A673 (cell line): ENCODE measurements around the gene RNPEP. TPM values are rescaled to one million over a fixed set of nuclear protein-coding genes. Genes with fewer than 3 reads are reported as not detected.

ENCODE experiments used
- BruUV-seq: library from RNA; stranded (reverse); fragments of 400-500 nt; replicated peaks from 2 replicates; lab custom pipeline; 2021; lab: Mats Ljungman, UMichigan
- CTCF ChIA-PET: fragments of 300-600 bp; sonication (Branson Sonifier 250); formaldehyde crosslinking; loops from one replicate; lab custom pipeline; 2022; ENCODE audit warnings: antibody characterized with exemption; lab: Charles Lee
- POLR2A ChIA-PET: fragments of 300-600 bp; sonication (Branson Sonifier 250); formaldehyde crosslinking; loops from one replicate; lab custom pipeline; 2022; ENCODE audit warnings: antibody characterized with exemption; ENCODE audit not compliant: low non-redundant PET; lab: Charles Lee
- DNase-seq: peaks from one replicate; pipeline ENCODE4 v3.0.0-alpha.2; 2015; ENCODE audit warnings: low spot score
- H3K27ac ChIP-seq: fragments of 200-600 bp; sonication (generic); 2 replicates; pipeline ENCODE4 v1.5.1; 2016; ENCODE audit warnings: mixed run types, low read depth, mild to moderate bottlenecking, mixed read lengths, antibody characterized with exemption, low read length; ENCODE audit not compliant: poor library complexity, severe bottlenecking
- H3K27me3 ChIP-seq: fragments of 200-600 bp; sonication (generic); replicated peaks from 2 replicates; pipeline ENCODE4 v1.6.1; 2017; ENCODE audit warnings: mixed run types, low read depth, mild to moderate bottlenecking, mixed read lengths, antibody characterized with exemption, low read length; ENCODE audit not compliant: insufficient read depth, poor library complexity
- H3K36me3 ChIP-seq: fragments of 200-600 bp; sonication (generic); 2 replicates; pipeline ENCODE4 v1.6.1; 2016; ENCODE audit warnings: mixed run types, mild to moderate bottlenecking, mixed read lengths, antibody characterized with exemption, low read length; ENCODE audit not compliant: insufficient read depth, poor library complexity, severe bottlenecking
- H3K4me1 ChIP-seq: fragments of 200-600 bp; sonication (generic); 2 replicates; pipeline ENCODE4 v1.6.1; 2017; ENCODE audit warnings: mixed run types, mild to moderate bottlenecking, mixed read lengths, antibody characterized with exemption, low read length; ENCODE audit not compliant: insufficient read depth, poor library complexity, severe bottlenecking
- H3K4me3 ChIP-seq: fragments of 200-600 bp; sonication (generic); 2 replicates; pipeline ENCODE4 v1.5.1; 2016; ENCODE audit warnings: low read depth, mixed run types, mild to moderate bottlenecking, mixed read lengths, low read length; ENCODE audit not compliant: poor library complexity, severe bottlenecking
- H3K9me3 ChIP-seq: fragments of 200-600 bp; sonication (generic); 2 replicates; pipeline ENCODE4 v1.6.1; 2016; ENCODE audit warnings: mixed run types, low read depth, mild to moderate bottlenecking, mixed read lengths, antibody characterized with exemption, low read length; ENCODE audit not compliant: poor library complexity, severe bottlenecking
- CTCF ChIP-seq: fragments of 300-800, 200-600 bp; sonication (generic); conservative IDR thresholded peaks from 2 replicates; pipeline ENCODE4 v1.5.1; 2017; ENCODE audit warnings: low read depth, mild to moderate bottlenecking, antibody characterized with exemption, low read length, moderate library complexity, mixed read lengths
- EZH2 ChIP-seq: fragments of 200-600 bp; sonication (generic); IDR thresholded peaks from 2 replicates; pipeline ENCODE4 v1.6.1; 2017; ENCODE audit warnings: borderline replicate concordance, low read depth, mild to moderate bottlenecking, mixed read lengths, antibody characterized with exemption, low read length; ENCODE audit not compliant: poor library complexity, severe bottlenecking
- intact Hi-C: fragments of 100-400 bp; cut with micrococcal nuclease; formaldehyde crosslinking; loops from one replicate; pipeline ENCODE4 v1.10.0; 2022; ENCODE audit not compliant: unreplicated experiment
- total RNA-seq: library from RNA; stranded (reverse); gene quantifications from 2 replicates; pipeline ENCODE4 v1.2.3, GENCODE V29; 2021

RNPEP gene
- total RNA-seq, 1 experiment from 2014 or later: 59.3 TPM

- POLR2A ChIA-PET: no interaction called here
- no TSS peak for BruUV-seq
These were observed 54.3 kb downstream of the RNPEP start for GRCh38 chr1:202036595-202037387.

GRCh38 chr1:202037706-202038296 lies 55.4 kb downstream of the RNPEP start:
- ChIA-PET CTCF (no interaction called here), POLR2A (no interaction called here)
- H3K4me3 ChIP-seq: no peak overlapping the region
- no peaks in the 10 kb centered on the region for H3K9me3 ChIP-seq
- H3K36me3 ChIP-seq: no peaks in the 10 kb centered on the region
- DNase-seq: no peak
- H3K27me3 ChIP-seq: no peaks in the 10 kb centered on the region
- H3K4me1 ChIP-seq: peaks cover 10% of the 10 kb centered on the region
- no peak for TF ChIP-seq EZH2
- no peak for TF ChIP-seq CTCF
- H3K27ac ChIP-seq: no peak overlapping the region
- intact Hi-C loops: no loop called here
- no TSS peak for BruUV-seq

More at GRCh38 chr1:202036595-202037387, 54.3 kb downstream of the RNPEP start:
- Histone ChIP-seq H3K36me3 (no peaks in the 10 kb centered on the region), H3K9me3 (no peaks in the 10 kb centered on the region), H3K4me1 (peaks cover 10% of the 10 kb centered on the region), H3K27me3 (no peaks in the 10 kb centered on the region), H3K4me3 (no peak overlapping the region), H3K27ac (no peak overlapping the region)
- intact Hi-C loops: no loop called here
- DNase-seq: no peak
- CTCF ChIA-PET: no interaction called here
- TF ChIP-seq CTCF (no peak), EZH2 (no peak)

GRCh38 chr1:202038688-202039346 lies 56.4 kb downstream of the RNPEP start:
- POLR2A ChIA-PET: no interaction called here
- Histone ChIP-seq H3K4me3 (no peak overlapping the region), H3K36me3 (no peaks in the 10 kb centered on the region), H3K27me3 (no peaks in the 10 kb centered on the region), H3K9me3 (no peaks in the 10 kb centered on the region), H3K4me1 (peaks cover 10% of the 10 kb centered on the region), H3K27ac (no peak overlapping the region)
- no TSS peak for BruUV-seq
- no peak for DNase-seq
- TF ChIP-seq EZH2 (no peak), CTCF (no peak)
- CTCF ChIA-PET: no interaction called here
- intact Hi-C loops: no loop called here
